Osteoblast (primary cell): ENCODE measurements around the gene UBE2S. TPM values are rescaled to one million over a fixed set of nuclear protein-coding genes. Genes with fewer than 3 reads are reported as not detected.

Source experiments
- DNase-seq: peaks from one replicate; pipeline ENCODE4 v3.0.0; 2011; ENCODE audit warnings: low spot score, mixed read lengths; ENCODE audit not compliant: insufficient read length; ENCODE audit errors: missing footprints
- H2AFZ ChIP-seq: 2 replicates; pipeline ENCODE4 v1.6.0; 2011; ENCODE audit warnings: mild to moderate bottlenecking, low read length
- H3K27ac ChIP-seq: 2 replicates; pipeline ENCODE4 v1.5.1; 2011; ENCODE audit warnings: mild to moderate bottlenecking, low read depth, low read length, moderate library complexity
- H3K27me3 ChIP-seq: 2 replicates; pipeline ENCODE4 v1.6.0; 2012; ENCODE audit warnings: mild to moderate bottlenecking, control low read depth, inconsistent platforms, low read length, moderate library complexity; ENCODE audit not compliant: insufficient read depth
- H3K36me3 ChIP-seq: 2 replicates; pipeline ENCODE4 v1.5.1; 2011; ENCODE audit warnings: mild to moderate bottlenecking, low read length, control low read depth, moderate library complexity; ENCODE audit not compliant: insufficient read depth
- H3K4me1 ChIP-seq: 2 replicates; pipeline ENCODE4 v1.5.1; 2011; ENCODE audit warnings: mild to moderate bottlenecking, low read length, control low read depth, moderate library complexity; ENCODE audit not compliant: insufficient read depth
- H3K4me2 ChIP-seq: 2 replicates; pipeline ENCODE4 v1.6.0; 2011; ENCODE audit warnings: mild to moderate bottlenecking, low read length; ENCODE audit not compliant: insufficient read depth
- H3K4me3 ChIP-seq: fragments of 200-600 bp; sonication (generic); 3 replicates; pipeline ENCODE4 v1.5.1; 2012; ENCODE audit warnings: mild to moderate bottlenecking, low read length, inconsistent platforms; ENCODE audit not compliant: insufficient read depth
- H3K79me2 ChIP-seq: 2 replicates; pipeline ENCODE4 v1.6.0; 2012; ENCODE audit warnings: mild to moderate bottlenecking, low read length, control low read depth, inconsistent platforms; ENCODE audit not compliant: insufficient read depth
- H3K9me3 ChIP-seq: 2 replicates; pipeline ENCODE4 v1.5.1; 2011; ENCODE audit warnings: low read depth, low read length, control low read depth
- H4K20me1 ChIP-seq: 2 replicates; pipeline ENCODE4 v1.6.0; 2012; ENCODE audit warnings: mild to moderate bottlenecking, low read length, control low read depth; ENCODE audit not compliant: insufficient read depth
- total RNA-seq: library from RNA; depleted of rRNA; stranded (reverse); fragments of >200 nt; gene quantifications from 2 replicates; pipeline ENCODE4 v1.2.3, GENCODE V29; 2012
- TF ChIP-seq, protein P1 (sequence below): IDR thresholded peaks from 2 replicates; pipeline ENCODE4 v1.5.1; 2011; ENCODE audit warnings: mild to moderate bottlenecking, low read depth, low read length, moderate library complexity; ENCODE audit errors: extremely low read depth

UBE2S gene
- total RNA-seq, 1 donor, result 37.3 TPM

DNA sequence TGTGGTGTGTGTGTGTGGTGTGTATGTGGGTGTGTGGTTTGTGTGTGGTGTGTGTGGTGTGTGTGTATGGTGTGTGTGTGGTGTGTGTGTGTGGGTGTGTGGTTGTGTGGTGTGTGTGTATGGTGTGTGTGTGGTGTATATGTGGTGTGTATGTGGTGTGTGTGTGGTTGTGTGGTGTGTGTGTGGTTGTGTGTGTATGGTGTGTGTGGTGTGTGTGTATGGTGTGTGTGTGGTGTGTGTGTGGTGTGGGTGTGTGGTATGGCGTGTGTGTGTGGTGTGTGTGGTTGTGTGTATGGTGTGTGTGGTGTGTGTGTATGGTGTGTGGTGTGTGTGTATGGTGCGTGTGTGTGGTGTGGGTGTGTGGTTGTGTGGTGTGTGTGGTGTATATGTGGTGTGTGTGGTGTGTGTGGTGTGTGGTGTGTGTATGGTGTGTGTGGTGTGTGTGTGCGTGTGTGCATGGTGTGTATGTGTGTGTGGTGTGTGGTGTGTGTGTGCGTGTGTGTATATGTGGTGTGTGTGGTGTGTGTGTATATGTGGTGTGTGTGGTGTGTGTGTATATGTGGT lies 26.9 kb upstream of the UBE2S start:
- Histone ChIP-seq H3K27me3 (peaks cover 15% of the 10 kb centered on the region), H2AFZ (no peak overlapping the region), H3K27ac (no peak overlapping the region), H3K36me3 (no peaks in the 10 kb centered on the region), H3K4me3 (no peak overlapping the region), H4K20me1 (no peaks in the 10 kb centered on the region), H3K4me2 (no peak overlapping the region), H3K9me3 (no peaks in the 10 kb centered on the region), H3K79me2 (no peaks in the 10 kb centered on the region), H3K4me1 (no peaks in the 10 kb centered on the region)
- TF ChIP-seq, protein P1, sequence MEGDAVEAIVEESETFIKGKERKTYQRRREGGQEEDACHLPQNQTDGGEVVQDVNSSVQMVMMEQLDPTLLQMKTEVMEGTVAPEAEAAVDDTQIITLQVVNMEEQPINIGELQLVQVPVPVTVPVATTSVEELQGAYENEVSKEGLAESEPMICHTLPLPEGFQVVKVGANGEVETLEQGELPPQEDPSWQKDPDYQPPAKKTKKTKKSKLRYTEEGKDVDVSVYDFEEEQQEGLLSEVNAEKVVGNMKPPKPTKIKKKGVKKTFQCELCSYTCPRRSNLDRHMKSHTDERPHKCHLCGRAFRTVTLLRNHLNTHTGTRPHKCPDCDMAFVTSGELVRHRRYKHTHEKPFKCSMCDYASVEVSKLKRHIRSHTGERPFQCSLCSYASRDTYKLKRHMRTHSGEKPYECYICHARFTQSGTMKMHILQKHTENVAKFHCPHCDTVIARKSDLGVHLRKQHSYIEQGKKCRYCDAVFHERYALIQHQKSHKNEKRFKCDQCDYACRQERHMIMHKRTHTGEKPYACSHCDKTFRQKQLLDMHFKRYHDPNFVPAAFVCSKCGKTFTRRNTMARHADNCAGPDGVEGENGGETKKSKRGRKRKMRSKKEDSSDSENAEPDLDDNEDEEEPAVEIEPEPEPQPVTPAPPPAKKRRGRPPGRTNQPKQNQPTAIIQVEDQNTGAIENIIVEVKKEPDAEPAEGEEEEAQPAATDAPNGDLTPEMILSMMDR, result no peak
- DNase-seq, result no peak

DNA sequence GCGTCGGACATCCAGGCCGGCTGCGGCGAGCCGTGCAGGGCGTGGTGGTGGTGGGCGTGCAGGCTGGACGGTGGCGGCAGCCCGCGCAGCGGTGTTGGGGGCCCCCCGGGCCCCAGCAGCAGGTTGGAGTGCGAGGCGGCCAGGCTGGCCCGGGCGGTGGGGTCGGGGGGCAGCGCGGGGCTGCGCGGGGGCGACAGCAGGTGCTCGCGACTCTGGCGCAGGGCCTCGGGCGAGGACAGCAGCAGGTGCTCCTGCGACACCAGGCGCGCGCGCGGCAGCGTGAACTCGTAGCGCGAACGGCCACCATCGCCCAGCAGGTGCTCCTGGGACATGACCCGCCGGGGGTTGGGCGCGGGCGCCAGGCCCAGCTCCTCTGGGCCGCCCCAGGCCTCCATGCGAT lies 25.7 kb upstream of the UBE2S start:
- Histone ChIP-seq H3K79me2 (no peaks in the 10 kb centered on the region), H3K36me3 (no peaks in the 10 kb centered on the region), H2AFZ (no peak overlapping the region), H3K4me1 (no peaks in the 10 kb centered on the region), H3K27me3 (peaks cover 12% of the 10 kb centered on the region), H3K9me3 (no peaks in the 10 kb centered on the region), H3K4me2 (no peak overlapping the region), H3K4me3 (no peak overlapping the region), H3K27ac (no peak overlapping the region), H4K20me1 (no peaks in the 10 kb centered on the region)
- TF ChIP-seq, protein P1, result no peak
- peak; percentile 23 for DNase-seq

DNA sequence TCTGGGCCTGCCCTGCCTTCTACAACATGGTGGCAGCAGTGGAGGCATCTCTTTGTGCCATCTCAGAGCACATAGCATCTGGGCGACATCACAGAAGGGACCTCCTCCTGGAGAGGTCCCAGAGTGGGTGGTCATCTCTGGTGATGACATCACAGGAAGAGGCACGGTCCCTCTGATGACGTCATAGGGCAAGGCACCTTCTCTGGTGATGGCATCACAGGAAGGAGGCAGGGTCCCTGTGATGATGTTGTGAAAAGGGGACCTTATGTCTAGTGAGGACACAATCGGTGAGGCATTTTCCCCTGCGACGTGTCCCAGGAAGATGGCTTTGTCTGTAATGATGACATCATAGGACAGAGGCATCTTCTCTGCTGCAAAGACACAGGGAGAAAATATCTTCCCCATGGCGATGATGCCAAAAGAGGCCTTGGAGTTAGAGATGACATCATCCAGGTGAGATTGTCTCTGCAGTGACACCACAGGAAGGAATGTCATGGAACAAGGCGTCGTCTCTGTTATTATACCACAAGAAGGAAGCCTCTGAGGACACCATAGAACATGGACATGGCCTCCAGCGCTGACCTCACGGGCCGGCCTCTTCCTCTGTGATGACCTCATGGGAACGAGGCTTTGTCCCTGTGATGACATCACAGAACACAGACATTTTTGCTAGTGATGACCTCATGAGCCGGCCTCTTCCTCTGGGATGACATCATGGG lies 24.8 kb upstream of the UBE2S start:
- Histone ChIP-seq H3K79me2 (no peaks in the 10 kb centered on the region), H3K36me3 (no peaks in the 10 kb centered on the region), H3K4me1 (no peaks in the 10 kb centered on the region), H3K4me2 (no peak overlapping the region), H4K20me1 (no peaks in the 10 kb centered on the region), H3K27ac (no peak overlapping the region), H3K4me3 (no peak overlapping the region), H3K27me3 (peaks cover 12% of the 10 kb centered on the region), H2AFZ (no peak overlapping the region), H3K9me3 (no peaks in the 10 kb centered on the region)
- DNase-seq, result peak; percentile 84
- TF ChIP-seq, protein P1, result no peak

DNA sequence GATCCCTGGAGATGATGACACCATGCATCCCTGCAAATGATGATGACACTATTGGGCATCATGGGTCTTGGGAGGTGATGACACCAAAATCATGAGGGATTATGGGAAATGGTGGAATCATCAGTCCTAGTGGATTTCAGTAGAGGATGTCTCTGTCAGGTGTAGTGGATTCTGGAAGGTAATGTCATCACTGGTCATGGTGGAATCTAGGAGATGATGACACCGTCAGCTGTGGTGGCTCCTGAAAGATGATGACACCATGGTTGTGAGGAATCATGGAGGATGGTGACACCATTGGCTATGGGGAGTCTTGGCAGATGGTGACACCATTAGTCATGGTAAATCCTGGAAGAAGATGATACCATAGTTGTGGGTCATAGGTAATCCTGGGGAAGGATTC lies 23.6 kb upstream of the UBE2S start:
- no peaks in the 10 kb centered on the region for H3K9me3 ChIP-seq
- H4K20me1 ChIP-seq, result no peaks in the 10 kb centered on the region
- H3K36me3 ChIP-seq, result no peaks in the 10 kb centered on the region
- no peaks in the 10 kb centered on the region for H3K4me1 ChIP-seq
- H3K79me2 ChIP-seq, result no peaks in the 10 kb centered on the region
- H3K4me2 ChIP-seq, result no peak overlapping the region
- H3K4me3 ChIP-seq, result no peak overlapping the region
- no peak overlapping the region for H3K27ac ChIP-seq
- peak; percentile 37 for DNase-seq
- H2AFZ ChIP-seq, result no peak overlapping the region
- peaks cover 12% of the 10 kb centered on the region for H3K27me3 ChIP-seq
- TF ChIP-seq, protein P1, result no peak
